SHP77 (cell line): ENCODE data around the gene MFAP2.
"Not testable (repeated sequence)": the region's sequence is repeated elsewhere in the genome, so short reads cannot be mapped to it uniquely, and the experiment has no call there.

Experiments used
- DNase-seq, 2 experiments: peaks; one replicate each; lab custom pipeline; 2025; lab: John Stamatoyannopoulos, UW

The MFAP2 gene

DNA sequence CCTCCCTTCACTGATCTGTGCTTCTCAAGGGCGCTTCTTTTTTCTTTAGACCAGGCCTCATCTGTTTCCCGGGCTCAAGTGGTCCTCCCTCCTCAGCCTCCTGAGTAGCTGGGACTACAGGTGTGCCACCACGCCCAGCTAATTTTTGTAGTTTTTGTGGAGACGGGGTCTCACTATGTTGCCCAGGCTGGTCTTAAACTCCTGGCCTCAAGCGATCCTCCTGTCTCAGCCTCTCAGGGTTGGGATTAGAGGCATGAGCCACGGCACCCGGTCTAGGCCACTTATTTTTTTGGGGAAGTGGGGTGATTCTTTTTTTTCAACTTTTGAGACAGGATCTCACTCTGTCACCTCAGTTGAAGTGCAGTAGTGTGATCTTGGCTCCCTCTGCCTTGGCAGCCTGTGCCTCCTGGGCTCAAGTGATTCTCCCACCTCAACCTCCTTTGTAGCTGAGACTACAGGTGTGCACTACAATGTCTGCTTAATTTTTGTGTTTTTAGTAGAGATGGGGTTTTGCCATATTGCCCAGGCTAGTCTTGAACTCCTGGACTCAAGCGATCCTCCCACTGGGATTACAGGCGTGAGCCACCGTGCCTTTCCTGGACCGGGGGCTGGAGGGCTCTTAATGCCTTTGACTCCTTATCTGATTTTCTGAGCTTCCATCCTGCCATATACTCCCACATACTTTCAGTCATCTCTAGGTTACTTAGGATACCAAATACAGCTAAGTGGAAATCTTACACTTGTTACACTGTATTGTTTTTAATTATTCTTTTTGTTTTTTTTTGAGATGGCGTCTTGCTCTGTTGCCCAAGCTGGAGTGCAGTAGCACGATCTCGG, 18.9 kb downstream of the MFAP2 start:
- no peak for DNase-seq

DNA sequence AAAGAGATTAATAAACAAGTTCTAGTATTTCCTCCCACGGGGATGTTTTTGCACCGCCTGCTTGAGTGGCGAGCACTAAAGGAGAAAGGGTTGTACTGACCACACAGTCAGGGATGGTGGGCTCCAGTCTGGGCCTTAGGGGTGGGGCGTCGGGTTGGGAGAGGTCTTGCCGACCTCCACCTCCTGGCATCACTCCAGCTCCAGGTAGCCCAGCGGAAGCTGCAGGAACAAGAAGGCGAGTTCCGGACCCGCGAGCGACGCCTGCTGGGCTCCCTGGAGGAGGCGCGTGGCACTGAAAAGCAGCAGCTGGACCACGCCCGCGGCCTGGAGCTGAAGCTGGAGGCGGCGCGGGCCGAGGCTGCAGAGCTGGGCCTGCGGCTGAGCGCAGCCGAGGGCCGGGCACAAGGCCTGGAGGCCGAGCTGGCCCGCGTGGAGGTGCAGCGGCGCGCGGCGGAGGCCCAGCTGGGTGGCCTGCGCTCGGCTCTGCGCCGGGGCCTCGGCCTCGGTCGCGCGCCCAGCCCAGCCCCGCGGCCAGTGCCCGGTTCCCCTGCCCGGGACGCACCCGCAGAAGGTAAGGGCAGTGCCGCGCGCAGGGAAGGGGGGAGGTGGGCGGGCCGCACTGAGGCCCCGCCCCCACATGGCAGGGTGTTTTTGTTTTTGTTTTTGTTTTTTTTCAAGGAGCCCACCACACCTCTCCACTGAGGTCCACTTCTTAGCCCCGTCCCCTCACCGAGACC, 19.7 kb downstream of the MFAP2 start:
- peak; percentile 84 to 89 for DNase-seq

DNA sequence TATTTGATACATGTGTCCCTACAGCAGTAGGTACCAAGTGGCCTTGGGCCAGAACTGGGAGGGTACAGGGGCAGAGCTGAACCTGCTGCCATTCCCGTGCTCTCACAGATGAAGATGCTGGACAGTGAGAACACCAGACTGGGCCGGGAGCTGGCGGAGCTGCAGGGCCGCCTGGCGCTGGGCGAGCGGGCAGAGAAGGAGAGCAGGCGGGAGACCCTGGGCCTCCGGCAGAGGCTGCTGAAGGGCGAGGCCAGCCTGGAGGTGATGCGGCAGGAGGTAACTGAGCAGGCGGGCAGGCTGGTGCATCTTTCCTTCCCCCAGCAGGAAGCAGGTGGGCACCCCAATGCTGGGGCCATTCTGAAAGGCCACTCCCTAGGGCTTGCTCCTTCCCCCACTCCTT, 21.9 kb downstream of the MFAP2 start:
- DNase-seq, result no peak

DNA sequence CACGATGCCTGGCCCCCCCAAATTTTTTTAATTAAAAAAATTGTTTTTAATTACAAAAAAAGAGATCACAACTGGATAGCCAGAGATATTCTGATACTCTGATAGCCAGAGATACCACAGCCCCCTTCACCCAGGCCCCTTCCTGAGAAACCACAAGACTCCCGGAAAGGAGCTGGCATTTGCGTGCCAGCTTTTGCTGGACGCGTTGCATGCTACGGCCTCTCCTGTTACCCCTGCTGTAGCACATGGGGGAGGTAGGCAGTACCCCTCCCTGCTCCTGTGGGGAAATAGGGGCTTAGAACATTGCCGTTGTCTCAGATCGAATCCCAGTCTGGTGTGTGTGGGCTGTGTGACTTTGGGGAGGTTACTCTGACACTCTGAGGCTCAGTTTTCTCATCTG, 22.7 kb downstream of the MFAP2 start:
- DNase-seq, result no peak

DNA sequence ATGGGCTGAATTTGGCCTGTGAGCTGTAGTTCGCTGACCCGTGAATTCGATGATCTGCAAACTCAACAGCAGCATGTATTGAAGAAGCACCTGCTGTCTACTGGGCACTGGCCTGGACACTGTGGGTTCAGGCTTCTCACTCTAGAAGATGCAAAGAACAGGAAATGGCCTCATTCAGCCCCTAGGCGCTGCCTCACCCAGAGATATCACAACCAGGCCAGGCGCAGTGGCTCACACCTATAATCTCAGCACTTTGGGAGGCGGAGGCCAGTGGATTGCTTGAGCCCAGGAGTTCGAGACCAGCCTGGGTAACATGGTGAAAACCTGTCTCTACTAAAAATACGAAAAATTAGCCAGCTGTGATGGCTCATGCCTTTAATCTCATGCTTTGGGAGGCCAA, 23.6 kb downstream of the MFAP2 start:
- DNase-seq, result no peak

DNA sequence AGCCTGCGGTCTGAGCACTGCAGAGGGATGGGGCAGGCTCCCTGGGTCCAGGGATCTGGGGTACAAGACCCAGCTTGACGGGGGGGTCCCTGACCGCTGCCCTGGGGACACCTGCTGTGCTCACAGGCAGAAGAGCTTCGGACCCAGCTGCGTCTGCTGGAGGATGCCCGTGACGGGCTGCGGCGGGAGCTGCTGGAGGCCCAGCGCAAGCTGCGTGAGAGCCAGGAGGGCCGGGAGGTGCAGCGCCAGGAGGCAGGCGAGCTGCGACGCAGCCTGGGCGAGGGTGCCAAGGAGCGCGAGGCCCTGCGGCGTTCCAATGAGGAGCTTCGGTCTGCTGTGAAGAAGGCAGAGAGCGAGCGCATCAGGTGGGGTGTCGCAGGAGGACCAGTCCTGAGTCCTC, 25.2 kb downstream of the MFAP2 start:
- DNase-seq, result no peak

DNA sequence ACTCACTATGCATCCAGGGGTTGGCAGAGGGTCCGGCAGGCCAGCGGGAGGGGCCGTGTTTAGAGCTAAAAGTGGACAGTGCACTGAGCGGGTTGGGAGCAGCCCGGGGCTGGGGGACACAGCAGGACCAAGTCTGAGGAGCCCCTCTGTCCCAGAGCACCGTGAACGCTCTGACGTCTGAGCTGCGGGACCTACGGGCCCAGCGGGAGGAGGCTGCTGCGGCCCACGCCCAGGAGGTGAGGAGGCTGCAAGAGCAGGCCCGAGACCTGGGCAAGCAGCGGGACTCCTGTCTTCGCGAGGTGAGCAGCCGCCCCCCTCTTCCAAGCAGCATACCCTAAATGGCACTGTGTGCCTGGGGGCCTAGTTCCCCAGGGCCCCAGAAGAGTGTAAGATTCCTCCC, 25.8 kb downstream of the MFAP2 start:
- DNase-seq, result no peak

DNA sequence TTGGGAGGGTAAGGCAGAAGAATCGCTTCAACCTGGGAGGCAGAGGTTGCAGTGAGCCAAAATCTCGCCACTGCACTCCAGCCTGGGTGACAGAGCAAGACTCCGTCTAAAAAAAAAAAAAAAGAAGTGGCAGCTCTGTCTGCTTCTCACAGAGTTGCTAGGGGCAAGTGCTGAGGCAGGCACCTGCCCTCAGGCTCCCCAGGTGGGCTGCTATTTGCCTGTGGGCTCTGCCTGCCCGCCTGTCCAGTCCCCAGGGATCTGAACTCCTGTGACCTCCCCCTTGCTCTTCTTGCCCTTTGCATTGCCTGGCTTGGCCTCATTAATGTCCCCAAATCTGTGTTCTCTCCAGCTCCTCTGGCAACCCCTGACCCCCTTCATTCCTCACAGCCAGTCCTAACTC, 28.0 kb downstream of the MFAP2 start:
- DNase-seq, result not testable (repeated sequence)

DNA sequence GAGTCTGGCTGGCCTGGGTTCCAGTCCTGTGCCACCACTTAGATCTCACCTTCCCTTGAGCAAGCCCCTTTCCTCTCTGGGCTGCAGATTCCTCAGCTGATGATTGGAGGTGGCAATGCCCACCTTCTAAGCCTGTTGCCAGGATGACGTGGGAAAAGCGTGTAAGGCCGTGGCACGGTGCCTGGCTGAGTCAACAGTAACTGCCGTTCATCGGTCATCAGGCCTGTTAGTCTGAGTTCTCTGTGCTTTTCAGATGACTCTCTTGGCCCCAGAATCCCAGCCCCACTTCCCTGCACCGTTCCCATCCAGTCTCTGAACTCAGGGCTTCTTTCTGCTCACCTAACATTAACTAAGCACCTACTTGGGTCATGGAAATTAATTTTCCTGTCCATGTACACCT, 31.4 kb downstream of the MFAP2 start:
- DNase-seq, result not testable (repeated sequence)

DNA sequence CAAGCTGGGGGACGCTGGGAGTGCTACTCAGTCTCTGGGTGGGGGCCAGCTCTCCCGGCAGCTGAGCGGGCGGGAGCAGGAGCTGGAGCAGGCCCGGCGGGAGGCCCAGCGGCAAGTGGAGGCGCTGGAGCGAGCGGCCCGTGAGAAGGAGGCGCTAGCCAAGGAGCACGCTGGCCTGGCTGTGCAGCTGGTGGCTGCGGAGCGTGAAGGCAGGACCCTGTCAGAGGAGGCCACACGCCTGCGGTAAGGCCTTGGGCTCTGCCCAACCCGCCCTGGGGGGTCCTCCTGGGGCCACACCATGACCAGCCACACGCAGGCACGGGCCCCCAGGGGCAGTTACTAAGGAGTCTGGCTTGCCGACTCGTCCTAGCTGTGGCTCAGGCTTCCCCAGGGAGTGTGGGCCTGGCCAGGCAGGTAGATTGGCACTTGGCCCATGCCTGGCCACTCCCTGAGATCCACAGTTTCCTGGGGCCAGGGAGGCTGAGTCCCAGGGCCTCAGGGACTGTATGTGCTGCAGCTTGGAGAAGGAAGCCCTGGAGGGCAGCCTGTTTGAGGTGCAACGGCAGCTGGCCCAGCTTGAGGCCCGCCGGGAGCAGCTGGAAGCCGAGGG, 32.0 kb downstream of the MFAP2 start:
- peak; percentile 29 to 51 for DNase-seq

DNA sequence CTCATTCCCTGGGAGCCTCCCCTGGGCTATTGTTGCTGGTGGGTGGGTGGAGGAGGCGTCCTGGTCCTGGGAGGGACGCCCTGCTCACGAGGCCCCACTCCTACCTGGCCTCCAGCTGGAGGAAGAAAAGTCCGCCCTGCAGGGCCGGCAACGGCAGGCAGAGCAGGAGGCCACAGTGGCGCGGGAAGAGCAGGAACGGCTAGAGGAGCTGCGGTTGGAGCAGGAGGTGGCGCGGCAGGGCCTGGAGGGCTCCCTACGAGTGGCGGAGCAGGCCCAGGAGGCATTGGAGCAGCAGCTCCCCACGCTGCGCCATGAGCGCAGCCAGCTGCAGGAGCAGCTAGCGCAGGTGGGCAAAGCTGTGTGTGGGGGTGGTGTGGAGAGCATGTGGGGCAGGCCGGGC, 33.8 kb downstream of the MFAP2 start:
- no peak for DNase-seq

DNA sequence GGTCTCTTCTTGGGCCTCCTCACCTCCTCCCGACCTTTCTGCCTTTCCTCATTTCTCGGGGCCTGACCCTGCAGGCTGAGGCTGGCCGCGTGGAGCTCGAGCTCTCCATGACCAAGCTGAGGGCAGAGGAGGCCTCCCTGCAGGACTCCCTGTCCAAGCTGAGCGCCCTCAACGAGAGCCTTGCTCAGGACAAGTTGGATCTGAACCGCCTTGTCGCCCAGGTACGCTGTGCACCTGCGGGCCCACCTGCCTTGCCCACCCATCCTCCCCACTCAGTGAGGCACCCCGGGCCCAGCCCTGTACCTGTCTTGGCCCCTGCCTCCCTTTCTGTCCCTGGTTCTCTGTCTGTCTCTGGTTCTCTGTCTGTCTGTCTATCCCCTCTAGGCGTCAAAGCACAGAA, 34.2 kb downstream of the MFAP2 start:
- DNase-seq, result not testable (repeated sequence)

DNA sequence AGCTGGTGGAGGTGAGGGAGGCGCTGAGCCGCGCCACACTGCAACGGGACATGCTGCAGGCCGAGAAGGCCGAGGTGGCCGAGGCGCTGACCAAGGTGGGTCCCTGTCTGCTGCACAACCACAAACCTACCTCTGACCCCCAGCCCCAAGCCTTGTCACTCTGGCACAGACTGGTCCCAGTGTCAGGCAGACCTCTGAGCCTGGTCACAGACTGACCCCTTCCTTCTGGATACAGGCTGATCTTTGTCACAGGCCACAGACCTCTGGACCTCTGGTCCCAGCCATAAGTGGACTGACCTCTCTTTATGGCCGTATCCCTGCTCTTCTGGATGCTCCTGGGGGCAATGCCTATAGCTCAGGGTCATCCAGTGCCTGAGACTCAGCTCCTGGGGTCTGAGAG, 34.9 kb downstream of the MFAP2 start:
- not testable (repeated sequence) for DNase-seq

DNA sequence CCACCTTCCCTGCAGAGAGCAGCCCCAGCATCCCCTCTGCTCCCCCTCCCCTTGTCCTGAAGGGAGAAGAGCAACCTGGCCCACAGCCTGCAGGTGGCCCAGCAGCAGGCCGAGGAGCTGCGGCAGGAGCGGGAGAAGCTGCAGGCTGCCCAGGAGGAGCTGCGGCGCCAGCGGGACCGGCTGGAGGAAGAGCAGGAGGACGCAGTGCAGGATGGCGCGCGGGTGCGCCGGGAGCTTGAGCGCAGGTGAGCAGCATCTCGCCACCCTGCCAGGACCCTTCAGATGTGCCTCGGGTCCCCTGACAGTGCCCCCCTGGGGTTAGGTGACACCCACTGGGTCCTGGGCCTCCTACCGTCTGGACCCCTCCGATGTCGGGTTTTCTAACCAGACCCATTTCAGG, 36.4 kb downstream of the MFAP2 start:
- DNase-seq, result no peak

DNA sequence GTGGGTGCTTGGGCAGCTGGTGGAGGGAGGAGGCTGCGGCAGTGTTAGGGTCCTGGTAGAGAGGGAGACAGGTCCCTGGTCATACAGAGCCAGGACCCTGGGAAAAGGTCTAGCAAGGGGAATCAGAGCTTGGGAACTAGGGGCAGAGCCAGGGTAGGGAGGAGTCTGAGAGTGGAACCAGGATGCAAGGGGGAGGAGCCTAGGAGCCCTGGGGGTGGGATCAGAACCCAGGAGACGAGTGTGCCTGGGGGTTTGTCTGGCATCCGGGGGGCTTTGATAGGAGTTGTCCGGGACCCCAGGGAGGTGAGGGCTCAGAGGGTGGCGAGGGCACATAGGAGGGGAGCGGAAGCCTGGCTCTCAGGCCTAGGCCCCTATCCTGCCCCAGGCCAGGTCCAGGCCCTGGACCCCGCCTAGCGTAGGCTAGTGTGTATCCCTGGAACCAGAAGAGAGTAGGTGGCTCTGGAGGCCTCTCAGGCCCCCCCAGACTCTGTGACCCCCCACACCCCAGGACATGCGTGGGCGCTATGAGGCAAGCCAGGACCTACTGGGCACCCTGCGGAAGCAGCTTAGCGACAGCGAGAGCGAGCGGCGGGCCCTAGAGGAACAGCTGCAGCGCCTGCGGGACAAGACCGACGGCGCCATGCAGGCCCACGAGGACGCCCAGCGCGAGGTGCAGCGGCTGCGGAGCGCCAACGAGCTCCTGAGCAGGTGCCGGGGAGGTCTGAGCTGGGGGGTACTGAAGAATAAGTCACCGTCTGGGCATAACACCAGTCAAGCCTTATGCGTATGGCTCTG, 40.8 kb downstream of the MFAP2 start:
- DNase-seq, result not testable (repeated sequence)

DNA sequence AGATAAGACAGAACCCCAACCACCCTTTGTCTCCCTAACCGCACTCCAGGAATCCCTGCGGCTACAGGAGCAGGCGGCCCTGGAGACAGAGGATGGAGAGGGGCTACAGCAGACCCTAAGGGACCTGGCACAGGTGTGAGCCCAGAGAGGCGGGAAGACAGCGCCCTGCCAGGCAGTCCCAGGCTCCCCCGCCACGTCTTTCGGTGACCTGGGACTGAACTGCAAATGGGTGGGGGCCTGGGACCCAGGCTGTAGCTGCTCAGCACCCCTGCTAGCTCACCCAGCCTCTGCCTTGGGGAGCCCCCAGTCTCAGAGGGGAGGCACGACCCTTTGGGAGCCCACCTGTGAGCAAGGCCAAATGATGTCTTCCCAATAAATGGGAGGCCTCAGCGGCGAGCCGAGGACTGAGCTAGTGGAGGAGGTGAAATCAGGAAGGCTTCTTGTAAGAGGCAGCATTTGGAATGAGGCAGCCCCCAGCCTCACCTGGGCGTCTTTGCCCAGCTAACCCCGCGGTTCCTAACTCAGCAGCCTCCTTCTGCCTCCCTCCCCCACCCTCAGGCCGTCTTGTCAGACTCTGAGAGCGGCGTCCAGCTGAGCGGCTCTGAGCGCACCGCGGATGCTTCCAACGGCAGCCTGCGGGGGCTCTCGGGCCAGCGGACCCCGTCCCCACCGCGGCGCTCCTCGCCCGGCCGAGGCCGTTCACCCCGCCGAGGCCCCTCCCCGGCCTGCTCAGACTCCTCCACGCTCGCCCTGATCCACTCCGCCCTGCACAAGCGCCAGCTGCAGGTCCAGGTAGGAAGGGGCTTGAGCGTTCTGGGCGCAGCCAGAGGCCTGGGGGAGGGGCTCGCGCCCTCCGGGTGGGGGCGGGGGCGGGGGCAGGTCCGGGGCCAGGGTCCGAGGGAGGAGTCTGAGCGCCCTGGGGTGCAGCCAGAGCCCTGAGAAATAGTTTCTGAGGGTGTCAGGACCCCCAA, 41.8 kb downstream of the MFAP2 start:
- DNase-seq, result no peak

DNA sequence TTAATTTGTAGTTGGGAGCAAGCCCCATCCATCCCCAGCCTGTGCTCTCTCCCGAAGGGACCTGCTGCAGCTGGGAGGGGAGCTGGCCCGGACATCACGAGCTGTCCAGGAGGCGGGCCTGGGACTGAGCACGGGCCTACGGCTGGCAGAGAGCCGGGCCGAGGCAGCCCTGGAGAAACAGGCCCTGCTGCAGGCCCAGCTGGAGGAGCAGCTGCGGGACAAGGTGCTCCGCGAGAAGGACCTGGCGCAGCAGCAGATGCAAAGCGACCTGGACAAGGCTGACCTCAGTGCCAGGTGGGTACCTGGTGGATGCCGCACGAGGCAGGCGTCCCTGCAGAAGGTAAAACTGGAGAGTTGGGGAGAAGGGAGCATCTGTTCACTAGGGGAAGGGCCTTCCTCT, 43.8 kb downstream of the MFAP2 start:
- not testable (repeated sequence) for DNase-seq

DNA sequence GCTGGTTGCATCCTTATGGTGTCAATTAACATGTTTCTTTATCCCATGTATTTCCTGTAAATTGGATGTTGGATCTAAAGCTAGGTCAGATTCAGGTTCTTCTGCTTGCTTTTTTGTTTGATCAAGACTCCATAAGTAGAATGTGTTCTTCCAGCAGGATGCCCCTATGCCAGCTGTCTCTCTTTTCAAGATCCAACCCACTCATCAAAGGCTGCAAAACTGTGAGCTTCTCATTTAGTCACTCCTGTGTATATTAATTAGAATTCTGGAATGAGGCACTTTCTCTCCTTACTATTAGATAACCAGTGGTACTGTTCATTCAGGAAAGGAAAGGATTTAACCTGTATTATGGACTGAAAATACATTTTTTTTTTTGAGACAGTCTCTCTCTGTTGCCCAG, 46.5 kb downstream of the MFAP2 start:
- not testable (repeated sequence) for DNase-seq

DNA sequence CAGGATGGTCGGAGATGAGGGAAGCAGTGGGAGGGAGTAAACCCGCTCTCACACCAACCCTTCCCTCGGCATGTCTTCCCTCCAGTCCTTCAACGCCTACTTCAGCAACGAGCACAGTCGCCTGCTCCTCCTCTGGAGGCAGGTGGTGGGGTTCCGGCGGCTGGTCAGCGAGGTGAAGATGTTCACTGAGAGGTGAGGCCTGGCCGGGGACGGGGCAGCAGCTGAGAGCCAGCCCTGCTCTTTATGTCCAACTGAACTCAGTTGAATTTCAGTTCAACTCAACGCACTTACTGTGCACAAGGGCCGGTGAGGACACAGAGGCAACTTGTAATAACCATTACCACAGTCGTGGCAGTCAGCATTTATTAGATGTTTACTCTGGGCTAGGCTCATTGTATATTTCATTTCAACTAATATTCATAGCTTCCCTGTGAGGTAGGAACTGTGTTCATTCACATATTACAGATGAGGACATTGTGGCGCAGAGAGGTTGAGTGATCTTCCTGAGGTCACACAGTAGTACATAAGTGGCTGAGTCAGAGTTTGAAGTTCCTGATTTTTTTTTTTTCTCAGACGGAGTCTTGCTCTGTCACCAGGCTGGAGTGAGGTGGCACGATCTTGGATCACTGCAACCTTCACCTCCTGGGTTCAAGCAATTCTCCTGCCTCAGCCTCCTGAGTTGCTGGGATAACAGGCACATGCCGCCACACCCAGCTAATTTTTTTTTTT, 49.0 kb downstream of the MFAP2 start:
- not testable (repeated sequence) for DNase-seq
